Subcutaneous adipose tissue (tissue), 4 donors: ENCODE data around the gene FEZ2. TPM values are rescaled to one million over a fixed set of nuclear protein-coding genes. Genes with fewer than 3 reads are reported as not detected.

Experiments used
- total RNA-seq, 4 donors: library from RNA; depleted of rRNA; stranded (reverse); fragments of >200 nt; gene quantifications; one replicate each; pipeline ENCODE4 v1.1.0, GENCODE V29; 2016
- TF ChIP-seq, protein P1 (sequence below): fragments of 450-650 bp; IDR thresholded peaks from one replicate; pipeline ENCODE4 v1.5.1; 2016; ENCODE audit warnings: low read depth, mild to moderate bottlenecking, control low read depth, antibody characterized with exemption, moderate library complexity

FEZ2 gene, protein sequence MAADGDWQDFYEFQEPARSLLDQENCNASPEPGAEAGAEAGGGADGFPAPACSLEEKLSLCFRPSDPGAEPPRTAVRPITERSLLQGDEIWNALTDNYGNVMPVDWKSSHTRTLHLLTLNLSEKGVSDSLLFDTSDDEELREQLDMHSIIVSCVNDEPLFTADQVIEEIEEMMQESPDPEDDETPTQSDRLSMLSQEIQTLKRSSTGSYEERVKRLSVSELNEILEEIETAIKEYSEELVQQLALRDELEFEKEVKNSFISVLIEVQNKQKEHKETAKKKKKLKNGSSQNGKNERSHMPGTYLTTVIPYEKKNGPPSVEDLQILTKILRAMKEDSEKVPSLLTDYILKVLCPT
- 10 to 100 TPM; 55.8 to 95.7 (median 65.5) TPM for total RNA-seq

DNA sequence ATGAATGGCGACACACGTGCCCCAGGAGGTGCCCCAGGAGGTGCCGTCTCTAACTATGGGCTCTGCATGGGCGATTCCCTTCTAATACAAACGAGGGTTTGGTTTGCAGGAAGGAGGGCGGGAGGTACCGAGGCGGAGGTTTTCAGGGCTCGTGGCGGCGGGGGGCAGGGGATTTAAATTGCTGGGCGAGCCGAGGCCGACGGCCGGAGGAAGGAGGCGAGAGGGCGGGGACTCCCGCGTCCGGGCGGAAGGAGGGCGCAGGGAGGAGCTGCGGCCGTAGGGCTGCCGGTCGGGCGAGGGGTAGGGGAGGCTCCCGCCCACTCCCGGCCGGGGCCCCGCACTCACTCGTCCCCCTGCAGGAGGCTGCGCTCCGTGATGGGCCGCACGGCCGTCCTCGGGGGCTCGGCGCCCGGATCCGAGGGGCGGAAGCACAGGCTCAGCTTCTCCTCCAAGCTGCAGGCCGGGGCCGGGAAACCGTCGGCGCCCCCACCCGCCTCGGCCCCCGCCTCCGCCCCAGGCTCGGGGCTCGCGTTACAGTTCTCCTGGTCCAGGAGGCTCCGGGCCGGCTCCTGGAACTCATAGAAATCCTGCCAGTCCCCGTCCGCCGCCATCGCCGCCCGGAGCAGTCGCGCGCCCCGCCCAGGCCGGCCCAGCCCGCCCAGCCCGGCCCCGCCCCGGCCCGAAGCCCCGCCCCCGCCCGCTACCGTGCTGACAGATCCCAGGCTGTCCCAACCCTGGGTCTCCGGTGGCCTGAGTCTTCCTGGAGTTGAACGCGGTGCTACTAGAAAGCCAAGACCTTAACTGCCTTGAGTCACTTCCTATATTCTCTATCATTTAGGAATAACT, at the start of gene FEZ2:
TSS of gene FEZ2 (minus strand) at position 637 of the 846 bp plus-strand sequence. CDS start at position 611, 26 bp downstream.
- TF ChIP-seq, protein P1, sequence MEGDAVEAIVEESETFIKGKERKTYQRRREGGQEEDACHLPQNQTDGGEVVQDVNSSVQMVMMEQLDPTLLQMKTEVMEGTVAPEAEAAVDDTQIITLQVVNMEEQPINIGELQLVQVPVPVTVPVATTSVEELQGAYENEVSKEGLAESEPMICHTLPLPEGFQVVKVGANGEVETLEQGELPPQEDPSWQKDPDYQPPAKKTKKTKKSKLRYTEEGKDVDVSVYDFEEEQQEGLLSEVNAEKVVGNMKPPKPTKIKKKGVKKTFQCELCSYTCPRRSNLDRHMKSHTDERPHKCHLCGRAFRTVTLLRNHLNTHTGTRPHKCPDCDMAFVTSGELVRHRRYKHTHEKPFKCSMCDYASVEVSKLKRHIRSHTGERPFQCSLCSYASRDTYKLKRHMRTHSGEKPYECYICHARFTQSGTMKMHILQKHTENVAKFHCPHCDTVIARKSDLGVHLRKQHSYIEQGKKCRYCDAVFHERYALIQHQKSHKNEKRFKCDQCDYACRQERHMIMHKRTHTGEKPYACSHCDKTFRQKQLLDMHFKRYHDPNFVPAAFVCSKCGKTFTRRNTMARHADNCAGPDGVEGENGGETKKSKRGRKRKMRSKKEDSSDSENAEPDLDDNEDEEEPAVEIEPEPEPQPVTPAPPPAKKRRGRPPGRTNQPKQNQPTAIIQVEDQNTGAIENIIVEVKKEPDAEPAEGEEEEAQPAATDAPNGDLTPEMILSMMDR = no peak

DNA sequence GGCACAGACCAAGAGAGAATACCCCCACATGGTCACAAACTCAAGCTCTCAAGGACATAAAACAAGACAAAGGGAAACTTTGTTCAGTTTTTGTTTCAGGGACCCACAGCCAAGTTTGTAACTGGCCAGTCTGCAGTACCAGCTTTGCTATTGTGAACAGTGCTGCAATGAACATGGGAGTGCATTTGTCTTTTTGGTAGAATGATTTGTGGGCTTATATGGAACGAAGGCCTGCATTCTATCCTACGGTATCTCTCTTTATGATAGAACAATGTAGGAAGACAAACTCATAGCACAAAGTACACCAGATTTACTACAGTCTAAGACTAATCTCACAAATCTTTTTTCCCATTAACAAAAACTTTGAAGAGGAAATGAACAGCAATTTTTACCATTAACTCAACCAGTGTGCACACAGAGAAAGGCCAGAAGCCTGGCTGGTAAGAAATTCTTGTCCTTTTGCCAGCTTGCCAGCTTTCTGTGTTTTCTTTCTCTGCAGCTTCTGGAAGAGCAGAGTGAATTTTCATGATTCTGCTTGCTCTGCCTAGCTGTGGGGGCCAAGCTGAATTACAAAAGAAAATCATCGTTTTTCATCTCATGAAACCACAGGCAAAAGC, 37.1 kb upstream of the FEZ2 start:
- TF ChIP-seq, protein P1 = no peak

DNA sequence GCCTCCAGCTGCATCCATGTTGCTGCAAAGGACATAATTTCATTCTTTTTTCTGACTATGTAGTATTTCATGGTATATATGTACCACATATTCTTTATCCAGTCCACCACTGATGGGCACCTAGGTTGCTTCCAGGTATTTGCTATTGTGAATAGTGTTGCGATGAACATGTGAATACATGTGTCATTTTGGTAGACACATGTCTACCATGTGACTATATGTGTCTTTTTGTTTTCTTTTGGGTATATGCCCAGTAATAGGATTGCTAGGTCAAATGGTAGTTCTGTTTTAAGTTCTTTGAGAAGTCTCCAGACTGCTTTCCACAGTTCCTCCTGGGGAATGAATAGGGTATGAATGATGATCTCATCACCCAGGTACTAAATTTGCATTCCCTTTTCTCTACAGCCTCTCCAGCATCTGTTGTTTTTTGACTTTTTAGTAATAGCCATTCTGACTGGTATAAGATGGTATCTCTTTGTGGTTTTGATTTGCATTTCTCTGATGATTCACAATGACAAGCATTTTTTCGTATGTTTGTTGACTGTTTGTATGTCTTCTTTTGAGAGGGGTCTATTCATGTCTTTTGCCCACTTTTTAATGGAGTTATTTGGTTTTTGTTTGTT, 35.6 kb upstream of the FEZ2 start:
- TF ChIP-seq, protein P1 = no peak

DNA sequence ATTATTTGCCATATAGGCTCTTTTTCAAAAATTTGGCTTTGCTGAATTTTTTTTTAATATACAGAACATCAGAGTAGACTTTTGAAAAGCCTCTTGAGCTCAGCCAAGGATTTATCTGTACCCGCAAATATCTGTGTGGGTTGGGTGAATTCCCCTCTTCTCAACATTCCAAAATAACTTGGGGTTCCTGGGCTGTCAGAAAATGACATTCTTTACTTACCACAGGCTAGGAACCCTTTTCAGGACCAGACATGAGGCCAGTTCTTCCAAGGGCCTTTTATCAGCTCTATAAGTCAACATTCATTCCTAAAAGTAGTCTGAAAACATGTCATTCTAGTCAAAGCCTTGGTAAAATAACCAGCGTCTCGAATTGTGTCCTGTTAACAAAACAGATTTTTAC, 28.8 kb upstream of the FEZ2 start:
- TF ChIP-seq, protein P1 = no peak

DNA sequence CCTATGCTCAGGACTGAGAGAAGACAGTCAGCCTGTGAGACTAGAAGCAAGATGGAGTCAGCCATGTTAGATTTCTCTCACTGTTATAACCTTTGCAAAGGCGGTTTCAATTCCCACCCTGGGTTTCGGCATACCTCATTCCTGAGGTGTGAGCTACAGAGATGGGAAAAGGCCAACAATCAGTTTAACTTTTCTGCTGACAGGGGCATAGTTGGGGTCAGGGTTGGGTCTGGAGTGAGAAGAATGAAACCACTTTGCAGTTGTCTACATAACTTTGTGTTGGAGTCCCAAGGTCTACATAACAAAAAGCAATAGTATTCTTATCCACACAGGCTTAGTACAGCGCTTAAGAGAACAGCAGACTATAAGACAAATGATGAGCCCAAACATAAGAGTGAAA, 28.1 kb upstream of the FEZ2 start:
- TF ChIP-seq, protein P1 = no peak

DNA sequence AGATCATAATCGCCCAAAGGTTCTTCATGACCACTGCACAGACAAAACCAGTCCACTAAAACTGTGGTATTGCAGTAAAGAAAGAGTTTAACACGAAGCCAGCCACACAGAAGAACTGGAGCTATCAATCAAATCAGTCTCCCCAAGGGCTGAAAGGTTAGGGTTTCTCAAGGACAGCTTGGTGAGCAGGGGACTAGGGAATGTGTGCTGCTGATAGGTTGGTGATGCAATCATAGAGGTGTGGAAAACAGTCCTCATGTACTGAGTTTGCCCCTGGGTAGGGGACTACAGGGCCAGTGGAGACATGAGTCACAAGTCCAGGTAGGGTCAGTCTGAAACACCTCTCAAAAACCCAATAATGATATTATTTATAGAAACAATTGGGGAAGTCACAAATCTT, 27.3 kb upstream of the FEZ2 start:
- TF ChIP-seq, protein P1 = no peak
